OCI-LY7 (cell line): ENCODE data around the gene CYP19A1. TPM values are rescaled to one million over a fixed set of nuclear protein-coding genes. Genes with fewer than 3 reads are reported as not detected.

Experiments used
- BruUV-seq: library from RNA; stranded (reverse); fragments of 400-500 nt; replicated peaks from 2 replicates; lab custom pipeline; 2021; lab: Mats Ljungman, UMichigan
- CTCF ChIA-PET: fragments of 300-600 bp; sonication (Branson Sonifier 250); formaldehyde crosslinking; loops from one replicate; lab custom pipeline; 2022; ENCODE audit warnings: antibody characterized with exemption; ENCODE audit not compliant: unreplicated experiment; lab: Charles Lee
- POLR2A ChIA-PET: fragments of 300-600 bp; sonication (Branson Sonifier 250); formaldehyde crosslinking; loops from one replicate; lab custom pipeline; 2022; ENCODE audit warnings: antibody characterized with exemption; lab: Charles Lee
- DNase-seq: peaks from one replicate; pipeline ENCODE4 v3.0.0-alpha.2; 2015; ENCODE audit warnings: low spot score
- H2AFZ ChIP-seq: fragments of 200-600 bp; sonication (generic), shearing (Covaris generic); 2 replicates; pipeline ENCODE4 v1.6.1; 2014; ENCODE audit warnings: mild to moderate bottlenecking, antibody characterized with exemption, low read length, moderate library complexity
- H3K27ac ChIP-seq: fragments of 200-600 bp; sonication (generic); 2 replicates; pipeline ENCODE4 v1.5.1; 2014; ENCODE audit warnings: mixed run types, low read depth, mild to moderate bottlenecking, moderate library complexity, low read length, inconsistent platforms; ENCODE audit not compliant: poor library complexity, severe bottlenecking
- H3K36me3 ChIP-seq: fragments of 200-600 bp; sonication (generic); 2 replicates; pipeline ENCODE4 v1.6.1; 2014; ENCODE audit warnings: mild to moderate bottlenecking, antibody characterized with exemption, low read length, moderate library complexity, mixed read lengths; ENCODE audit not compliant: insufficient read depth
- H3K4me1 ChIP-seq: fragments of 200-600 bp; sonication (generic); 2 replicates; pipeline ENCODE4 v1.5.1; 2014; ENCODE audit warnings: mild to moderate bottlenecking, low read length; ENCODE audit not compliant: insufficient read depth, poor library complexity, severe bottlenecking
- H3K4me2 ChIP-seq: fragments of 200-600 bp; sonication (generic); 2 replicates; pipeline ENCODE4 v1.6.1; 2014; ENCODE audit warnings: mild to moderate bottlenecking, low read length
- H3K4me3 ChIP-seq: fragments of 200-600 bp; sonication (generic); 2 replicates; pipeline ENCODE4 v1.5.1; 2014; ENCODE audit warnings: mild to moderate bottlenecking, low read depth, low read length; ENCODE audit not compliant: poor library complexity, severe bottlenecking
- H3K79me2 ChIP-seq: fragments of 200-600 bp; sonication (generic); 2 replicates; pipeline ENCODE4 v1.6.1; 2016; ENCODE audit warnings: low read depth, mild to moderate bottlenecking, low read length, moderate library complexity, mixed read lengths; ENCODE audit not compliant: insufficient read depth
- H3K9me2 ChIP-seq: fragments of 200-600 bp; sonication (generic); 2 replicates; pipeline ENCODE4 v1.6.1; 2016; ENCODE audit warnings: mild to moderate bottlenecking, low read length, mixed read lengths; ENCODE audit not compliant: insufficient read depth
- H3K9me3 ChIP-seq: fragments of 200-600 bp; sonication (generic); 2 replicates; pipeline ENCODE4 v1.6.1; 2014; ENCODE audit warnings: mild to moderate bottlenecking, mixed run types, low read length, mixed read lengths
- H4K20me1 ChIP-seq: fragments of 200-600 bp; sonication (generic); 2 replicates; pipeline ENCODE4 v1.6.1; 2014; ENCODE audit warnings: mild to moderate bottlenecking, antibody characterized with exemption, low read length, moderate library complexity, mixed read lengths; ENCODE audit not compliant: insufficient read depth
- CTCF ChIP-seq: fragments of 200-600 bp; sonication (generic); conservative IDR thresholded peaks from 2 replicates; pipeline ENCODE4 v1.5.1; 2014; ENCODE audit warnings: mild to moderate bottlenecking, antibody characterized with exemption, low read length, moderate library complexity, mixed read lengths
- EZH2phosphoT487 ChIP-seq: fragments of 200-600 bp; sonication (generic); IDR thresholded peaks from 2 replicates; pipeline ENCODE4 v1.6.1; 2018; ENCODE audit warnings: low read depth, borderline replicate concordance, mild to moderate bottlenecking, mixed run types, antibody characterized with exemption, low read length, moderate library complexity, mixed read lengths
- intact Hi-C: fragments of 100-400 bp; cut with micrococcal nuclease; formaldehyde crosslinking; loops from one replicate; pipeline ENCODE4 v1.10.0; 2022; ENCODE audit not compliant: unreplicated experiment
- total RNA-seq, 2 experiments: library from RNA; depleted of rRNA in 1 of 2; stranded (reverse); fragments of >200 nt in 1 of 2; shearing (Covaris generic) in 1 of 2; gene quantifications; 2 replicates each; pipeline ENCODE4 v1.2.3, GENCODE V29; 2014 to 2022

Gene CYP19A1
- total RNA-seq, 2 experiments from 2014 or later, result 0.13 TPM; not detected in 1

GRCh38 chr15:51180534-51180933 is 157.9 kb downstream of the CYP19A1 start:
- ChIA-PET CTCF (no interaction called here), POLR2A (no interaction called here)
- Histone ChIP-seq H3K9me3 (no peaks in the 10 kb centered on the region), H2AFZ (no peak overlapping the region), H3K9me2 (no peaks in the 10 kb centered on the region), H3K36me3 (no peaks in the 10 kb centered on the region), H3K79me2 (no peaks in the 10 kb centered on the region), H3K4me1 (no peaks in the 10 kb centered on the region), H4K20me1 (no peaks in the 10 kb centered on the region), H3K4me3 (no peak overlapping the region), H3K27ac (no peak overlapping the region), H3K4me2 (no peak overlapping the region)
- DNase-seq, result no peak
- intact Hi-C loops, result no loop called here
- BruUV-seq, result no TSS peak
- TF ChIP-seq EZH2phosphoT487, result no peak
- TF ChIP-seq CTCF, result no peak

GRCh38 chr15:51180011-51180410 is 158.4 kb downstream of the CYP19A1 start:
- ChIA-PET POLR2A (no interaction called here), CTCF (no interaction called here)
- Histone ChIP-seq H3K9me2 (no peaks in the 10 kb centered on the region), H3K79me2 (no peaks in the 10 kb centered on the region), H3K4me3 (no peak overlapping the region), H3K36me3 (no peaks in the 10 kb centered on the region), H2AFZ (no peak overlapping the region), H3K4me1 (no peaks in the 10 kb centered on the region), H3K9me3 (no peaks in the 10 kb centered on the region), H4K20me1 (no peaks in the 10 kb centered on the region), H3K27ac (no peak overlapping the region), H3K4me2 (no peak overlapping the region)
- no peak for TF ChIP-seq CTCF
- TF ChIP-seq EZH2phosphoT487, result no peak
- BruUV-seq, result no TSS peak
- intact Hi-C loops, result no loop called here
- no peak for DNase-seq

GRCh38 chr15:51172193-51172592 is 166.2 kb downstream of the CYP19A1 start:
- Histone ChIP-seq H3K9me2 (no peaks in the 10 kb centered on the region), H3K79me2 (no peaks in the 10 kb centered on the region), H3K27ac (no peak overlapping the region), H3K9me3 (no peaks in the 10 kb centered on the region), H3K4me1 (no peaks in the 10 kb centered on the region), H2AFZ (no peak overlapping the region), H3K4me2 (no peak overlapping the region), H4K20me1 (no peaks in the 10 kb centered on the region), H3K4me3 (no peak overlapping the region), H3K36me3 (no peaks in the 10 kb centered on the region)
- ChIA-PET CTCF (no interaction called here), POLR2A (no interaction called here)
- no peak for TF ChIP-seq CTCF
- TF ChIP-seq EZH2phosphoT487, result no peak
- BruUV-seq, result no TSS peak
- intact Hi-C loops, result no loop called here
- DNase-seq, result no peak
